Right hindlimb (tissue), 1 donor: ENCODE data around the gene GMPPA.
A peak's percentile ranks its signal among the peaks of the same experiment; 100 is the strongest.

Source experiments
- DNase-seq: peaks from one replicate; pipeline ENCODE4 v3.0.0-alpha.2; 2018

GMPPA gene

DNA sequence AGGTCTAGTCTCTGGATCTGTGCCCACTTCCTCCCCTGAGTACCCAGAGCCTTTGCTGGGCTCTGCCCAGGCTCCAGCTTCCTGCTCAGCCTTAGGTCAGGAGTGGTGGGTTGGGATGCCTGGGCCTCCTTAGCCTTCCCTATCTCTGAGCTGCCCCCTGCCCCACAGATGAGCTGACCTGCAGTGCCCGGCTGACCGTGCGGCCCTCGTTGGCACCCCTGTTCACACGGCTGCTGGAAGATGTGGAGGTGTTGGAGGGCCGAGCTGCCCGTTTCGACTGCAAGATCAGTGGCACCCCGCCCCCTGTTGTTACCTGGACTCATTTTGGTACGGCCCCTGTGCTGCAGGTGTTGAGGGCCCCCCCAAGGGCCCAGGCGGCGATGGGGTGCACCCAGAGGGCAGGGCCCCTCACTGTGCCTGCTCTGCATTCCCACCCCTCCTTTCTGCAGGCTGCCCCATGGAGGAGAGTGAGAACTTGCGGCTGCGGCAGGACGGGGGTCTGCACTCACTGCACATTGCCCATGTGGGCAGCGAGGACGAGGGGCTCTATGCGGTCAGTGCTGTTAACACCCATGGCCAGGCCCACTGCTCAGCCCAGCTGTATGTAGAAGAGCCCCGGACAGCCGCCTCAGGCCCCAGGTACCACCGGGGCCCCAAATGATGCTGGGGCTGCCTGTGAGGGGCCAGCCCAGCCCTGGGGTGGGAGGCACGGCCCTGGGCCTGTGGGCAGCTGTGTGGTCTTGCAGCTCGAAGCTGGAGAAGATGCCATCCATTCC lies 30.1 kb upstream of the GMPPA start:
- no peak for DNase-seq

GRCh38 chr2:219469186-219469724 lies 29.4 kb upstream of the GMPPA start:
- DNase-seq = no peak

DNA sequence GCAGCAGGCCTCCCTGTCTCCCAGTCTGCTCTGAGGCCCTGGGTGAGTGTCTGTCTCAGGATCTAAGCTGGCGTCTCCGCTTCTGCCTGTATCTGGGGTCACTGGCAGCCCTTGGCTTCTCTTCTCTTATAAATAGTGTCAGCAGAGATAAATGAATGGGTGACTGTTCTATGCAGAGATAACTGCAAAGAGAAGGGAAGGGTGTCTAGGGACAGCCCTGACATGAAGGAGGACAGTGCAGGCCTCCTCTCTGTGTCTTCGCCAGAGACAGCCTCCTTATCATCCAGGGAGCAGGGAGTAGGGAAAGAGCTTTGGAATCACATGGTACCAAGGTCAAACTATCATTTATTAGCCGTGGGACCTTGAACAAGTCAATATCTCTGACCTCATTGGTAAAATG lies 28.3 kb upstream of the GMPPA start:
- DNase-seq = no peak

- DNase-seq = no peak
Measured at GRCh38 chr2:219471476-219472371, 27.0 kb upstream of the GMPPA start.

GRCh38 chr2:219472629-219473187 lies 26.0 kb upstream of the GMPPA start:
- DNase-seq = no peak

DNA sequence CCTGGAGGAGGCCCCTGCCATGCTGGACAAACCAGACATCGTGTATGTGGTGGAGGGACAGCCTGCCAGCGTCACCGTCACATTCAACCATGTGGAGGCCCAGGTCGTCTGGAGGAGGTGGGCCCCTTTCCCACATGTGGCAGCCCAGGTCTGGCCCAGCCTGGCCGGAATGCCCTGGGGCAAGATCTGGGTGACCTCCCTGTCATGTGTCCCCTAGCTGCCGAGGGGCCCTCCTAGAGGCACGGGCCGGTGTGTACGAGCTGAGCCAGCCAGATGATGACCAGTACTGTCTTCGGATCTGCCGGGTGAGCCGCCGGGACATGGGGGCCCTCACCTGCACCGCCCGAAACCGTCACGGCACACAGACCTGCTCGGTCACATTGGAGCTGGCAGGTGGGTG lies 25.2 kb upstream of the GMPPA start:
- DNase-seq = no peak

DNA sequence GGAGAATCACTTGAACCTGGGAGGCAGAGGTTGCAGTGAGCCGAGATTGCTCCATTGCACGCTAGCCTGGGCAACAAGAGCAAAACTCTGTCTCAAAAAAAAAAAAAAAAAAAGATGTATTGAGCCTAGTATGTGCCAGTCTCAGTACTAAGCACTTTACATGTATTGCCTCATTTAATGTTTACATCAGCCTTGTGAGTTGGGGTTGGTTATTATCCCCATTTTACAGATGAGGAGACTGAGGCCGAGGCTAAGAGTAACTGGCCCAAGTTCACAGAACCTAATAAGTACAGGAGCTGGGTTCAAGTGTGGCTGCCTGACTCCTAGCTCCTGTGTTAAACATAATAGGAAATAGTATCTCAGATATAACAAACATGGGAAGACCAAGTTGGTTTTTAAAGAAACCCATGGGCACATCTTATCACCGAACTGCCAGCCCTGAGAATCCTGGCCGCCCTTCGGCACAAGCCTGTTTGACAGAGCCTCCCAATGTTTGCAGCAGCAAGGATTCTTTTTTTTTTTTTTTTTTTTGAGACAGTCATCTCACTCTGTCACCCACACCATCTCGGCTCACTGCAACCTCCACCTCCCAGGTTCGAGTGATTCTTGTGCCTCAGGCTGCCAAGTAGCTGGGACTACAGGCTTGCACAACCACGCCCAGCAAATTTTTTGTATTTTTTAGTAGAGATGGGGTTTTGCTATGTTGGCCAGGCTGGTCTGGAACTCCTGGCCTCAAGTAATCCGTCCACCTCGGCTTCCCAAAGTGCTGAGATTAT lies 24.2 kb upstream of the GMPPA start:
- DNase-seq = no peak

GRCh38 chr2:219475278-219475677 lies 23.4 kb upstream of the GMPPA start:
- DNase-seq = no peak

- peak; percentile 77 for DNase-seq
Measured at GRCh38 chr2:219475697-219476651, 22.7 kb upstream of the GMPPA start.

DNA sequence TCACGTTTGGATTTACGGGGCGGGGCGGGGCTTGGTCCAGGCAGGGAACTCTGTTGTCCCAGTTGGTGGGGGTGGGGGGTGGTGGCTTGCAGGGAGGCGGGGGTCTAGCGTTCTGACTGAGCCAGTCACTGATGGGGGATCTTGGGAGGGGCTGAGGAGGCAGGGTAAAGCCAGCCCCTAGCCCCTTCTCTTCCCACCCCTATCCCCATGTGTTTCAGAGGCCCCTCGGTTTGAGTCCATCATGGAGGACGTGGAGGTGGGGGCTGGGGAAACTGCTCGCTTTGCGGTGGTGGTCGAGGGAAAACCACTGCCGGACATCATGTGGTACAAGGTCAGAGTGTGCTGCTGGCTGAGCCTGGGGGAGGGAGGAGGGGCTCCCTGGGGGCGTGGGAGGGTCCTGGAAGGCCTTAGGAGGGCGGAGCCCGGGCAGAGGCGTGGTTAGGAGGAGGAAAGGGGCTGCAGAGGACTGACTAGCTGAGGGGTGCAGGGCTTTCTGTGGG lies 22.0 kb upstream of the GMPPA start:
- peak; percentile 60 for DNase-seq

DNA sequence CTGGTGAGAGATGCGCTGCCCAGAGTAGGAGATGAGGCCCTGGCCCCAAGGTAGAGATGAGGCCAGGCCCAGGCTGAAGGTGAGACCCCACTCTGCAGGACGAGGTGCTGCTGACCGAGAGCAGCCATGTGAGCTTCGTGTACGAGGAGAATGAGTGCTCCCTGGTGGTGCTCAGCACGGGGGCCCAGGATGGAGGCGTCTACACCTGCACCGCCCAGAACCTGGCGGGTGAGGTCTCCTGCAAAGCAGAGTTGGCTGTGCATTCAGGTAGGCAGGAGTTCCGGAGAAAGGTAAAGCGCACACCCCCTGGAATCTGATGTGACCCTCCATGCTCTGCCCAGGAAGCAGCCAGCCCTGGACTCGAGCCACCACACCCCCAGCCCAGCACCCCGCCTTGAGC lies 21.5 kb upstream of the GMPPA start:
- no peak for DNase-seq

DNA sequence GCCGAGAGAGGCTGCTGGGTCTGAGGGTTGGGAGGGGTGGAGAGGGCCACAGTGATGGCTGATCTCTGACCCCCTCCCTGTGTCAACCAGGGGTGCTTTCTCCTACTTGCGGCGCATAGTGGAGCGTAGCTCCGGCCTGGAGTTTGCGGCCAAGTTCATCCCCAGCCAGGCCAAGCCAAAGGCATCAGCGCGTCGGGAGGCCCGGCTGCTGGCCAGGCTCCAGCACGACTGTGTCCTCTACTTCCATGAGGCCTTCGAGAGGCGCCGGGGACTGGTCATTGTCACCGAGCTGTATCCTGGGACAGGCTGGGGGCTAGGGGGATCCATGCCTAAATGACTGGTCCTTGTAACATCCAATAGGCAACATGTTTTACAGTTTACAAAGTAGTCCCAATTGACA lies 20.9 kb upstream of the GMPPA start:
- DNase-seq = no peak

- no peak for DNase-seq
Measured at GRCh38 chr2:219478916-219479315, 19.8 kb upstream of the GMPPA start.

- DNase-seq = no peak
Measured at GRCh38 chr2:219480004-219480403, 18.7 kb upstream of the GMPPA start.

- DNase-seq = no peak
Measured at GRCh38 chr2:219482674-219483405, 15.9 kb upstream of the GMPPA start.

GRCh38 chr2:219483451-219484342 lies 15.0 kb upstream of the GMPPA start:
- DNase-seq = no peak

- DNase-seq = no peak
Measured at GRCh38 chr2:219484343-219485200, 14.1 kb upstream of the GMPPA start.

DNA sequence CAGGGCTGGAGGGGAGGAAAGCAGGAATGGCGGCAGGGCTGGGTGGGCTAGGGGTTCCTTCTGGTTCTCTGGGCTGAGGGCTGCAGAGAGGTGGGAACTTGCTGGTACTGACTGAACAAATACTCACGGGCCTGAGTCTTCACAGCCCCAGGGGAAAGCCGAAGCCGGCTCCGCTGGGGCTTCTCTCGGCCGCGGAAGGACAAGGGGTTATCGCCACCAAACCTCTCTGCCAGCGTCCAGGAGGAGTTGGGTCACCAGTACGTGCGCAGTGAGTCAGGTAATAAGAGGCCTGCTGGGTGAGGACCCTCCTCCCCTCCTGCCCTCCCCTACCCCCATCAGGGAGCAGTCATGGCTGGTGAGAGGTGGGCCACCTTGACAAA lies 13.5 kb upstream of the GMPPA start:
- DNase-seq = no peak
